ENCODE measurements around the gene KIAA1586. TPM values are rescaled to one million over a fixed set of nuclear protein-coding genes. Genes with fewer than 3 reads are reported as not detected.

The KIAA1586 gene
- total RNA-seq, 2 experiments from 2014 or later = 15.0 to 17.9 TPM

Other genes with a start within 250 kb of the KIAA1586 start
- gene BEND6, start 91.6 kb upstream of the KIAA1586 start, total RNA-seq = not detected
- 10 to 100 TPM; 46.8 to 60.3 TPM for gene ZNF451, start 43.5 kb downstream of the KIAA1586 start, total RNA-seq
- 1 to 10 TPM; 8.2 to 8.8 TPM for gene BAG2, start 125.6 kb downstream of the KIAA1586 start, total RNA-seq
- gene RAB23, start 175.6 kb downstream of the KIAA1586 start, total RNA-seq = 1 to 10 TPM; 1.4 to 1.5 TPM

Data from activated CD4-positive, alpha-beta T cell treated with anti-CD3 and anti-CD28 coated beads for 36 hours (primary cell).